Left lung (tissue), 10 donors: ENCODE measurements around the gene TMEM256. TPM values are rescaled to one million over a fixed set of nuclear protein-coding genes. Genes with fewer than 3 reads are reported as not detected.
"Not testable (repeated sequence)": the region's sequence is repeated elsewhere in the genome, so short reads cannot be mapped to it uniquely, and the experiment has no call there.

Source experiments
- ATAC-seq: fragments of 200-7000 bp; cut with Tn5 transposase; one replicate; pipeline ENCODE4 v1.9.1; 2020; ENCODE audit warnings: moderate library complexity
- DNase-seq, 4 donors: peaks; one replicate each; pipeline ENCODE4 v3.0.0-alpha.2; 2013 to 2020
- H3K27ac ChIP-seq, 2 donors: fragments of 200-600 bp; sonication (generic) in 1 of 2; one replicate each; pipeline versions ENCODE4 v1.5.0 to v1.8.0; 2020 to 2021
- H3K27me3 ChIP-seq, 2 donors: fragments of 200-600 bp; sonication (generic) in 1 of 2; one replicate each; pipeline versions ENCODE4 v1.5.0 to v1.8.0; 2020 to 2021
- H3K36me3 ChIP-seq, 2 donors: fragments of 200-600 bp; sonication (generic) in 1 of 2; one replicate each; pipeline versions ENCODE4 v1.5.0 to v1.8.0; 2020 to 2021
- H3K4me1 ChIP-seq, 2 donors: fragments of 200-600 bp; one replicate each; pipeline ENCODE4 v1.8.0; 2021
- H3K4me3 ChIP-seq, 2 donors: fragments of 200-600 bp; sonication (generic) in 1 of 2; one replicate each; pipeline versions ENCODE4 v1.5.0 to v1.8.0; 2020 to 2021; ENCODE audit warnings: mild to moderate bottlenecking in 1 of 2
- H3K9me3 ChIP-seq, 2 donors: fragments of 200-600 bp; sonication (generic) in 1 of 2; one replicate each; pipeline versions ENCODE4 v1.5.0 to v1.8.0; 2020 to 2021
- CTCF ChIP-seq, 2 donors: fragments of 200-600 bp; sonication (generic) in 1 of 2; IDR thresholded peaks; one replicate each; pipeline versions ENCODE4 v1.5.0 to v1.8.0; 2021; ENCODE audit warnings: antibody characterized with exemption in 2 of 2
- intact Hi-C, 2 donors: fragments of 100-400 bp; cut with DNase I; formaldehyde crosslinking; loops; one replicate each; pipeline versions ENCODE4 v1.11.2 to v1.14.2; 2022
- polyA plus RNA-seq, 6 donors: library from polyadenylated mRNA; unstranded; fragments of 120-200 nt; gene quantifications; one replicate each; pipeline ENCODE4 v1.2.1, GENCODE V29; 2013; ENCODE audit not compliant: insufficient read length in 6 of 6
- total RNA-seq, 2 donors: library from RNA; stranded (reverse); fragmentation: NEBNext Ultra II Directional; extraction: Animal tissue kit (Norgen Biotek cat#: 25700); gene quantifications; one replicate each; pipeline ENCODE4 v1.2.1, GENCODE V29; 2021
- donor health status: DM: no; HTN: yes; CAD: no.
- donor health status: DM: no; HTN: no; CAD: no.

Gene TMEM256
- total and polyA plus RNA-seq, 8 donors: 50.7 to 75.7 (median 71.5) TPM

GRCh38 chr17:7369825-7370224, 34.1 kb downstream of the TMEM256 start:
- H3K27me3 ChIP-seq: no peaks in the 10 kb centered on the region
- no peaks in the 10 kb centered on the region for H3K36me3 ChIP-seq
- no peak overlapping the region for H3K4me3 ChIP-seq
- no peak overlapping the region for H3K27ac ChIP-seq
- TF ChIP-seq CTCF (IDR thresholded peaks at IDR 0.05): no peak
- H3K9me3 ChIP-seq: no peaks in the 10 kb centered on the region
- DNase-seq: no peak
- intact Hi-C loops: no loop called here
- H3K4me1 ChIP-seq: no peaks in the 10 kb centered on the region
- ATAC-seq: no peak

GRCh38 chr17:7368599-7368994, 35.3 kb downstream of the TMEM256 start:
- H3K36me3 ChIP-seq, H3K9me3 ChIP-seq, intact Hi-C loops, H3K27ac ChIP-seq, H3K4me3 ChIP-seq, H3K27me3 ChIP-seq, H3K4me1 ChIP-seq, ATAC-seq, DNase-seq: not testable (repeated sequence)

- ATAC-seq (no peak), DNase-seq (no peak)
- no peaks in the 10 kb centered on the region for H3K9me3 ChIP-seq
- H3K27ac ChIP-seq: no peak overlapping the region
- H3K27me3 ChIP-seq: no peaks in the 10 kb centered on the region
- intact Hi-C loops: no loop called here
- TF ChIP-seq CTCF (IDR thresholded peaks at IDR 0.05): no peak
- H3K4me1 ChIP-seq: no peaks in the 10 kb centered on the region
- no peaks in the 10 kb centered on the region for H3K36me3 ChIP-seq
- no peak overlapping the region for H3K4me3 ChIP-seq
Observed at GRCh38 chr17:7367918-7368598, 35.8 kb downstream of the TMEM256 start.

- Histone ChIP-seq H3K36me3 (no peaks in the 10 kb centered on the region), H3K4me1 (no peaks in the 10 kb centered on the region), H3K27me3 (no peaks in the 10 kb centered on the region), H3K9me3 (no peaks in the 10 kb centered on the region), H3K27ac (no peak overlapping the region), H3K4me3 (no peak overlapping the region)
- TF ChIP-seq CTCF (IDR thresholded peaks at IDR 0.05): no peak
- intact Hi-C loops: no loop called here
- ATAC-seq: no peak
- no peak for DNase-seq
Observed at GRCh38 chr17:7367083-7367482, 36.8 kb downstream of the TMEM256 start.

- H3K27ac ChIP-seq, H3K4me1 ChIP-seq, H3K4me3 ChIP-seq, intact Hi-C loops, H3K9me3 ChIP-seq, DNase-seq, ATAC-seq, H3K27me3 ChIP-seq, H3K36me3 ChIP-seq: not testable (repeated sequence)
Observed at GRCh38 chr17:7365963-7366362, 37.9 kb downstream of the TMEM256 start.

- DNase-seq (no peak), ATAC-seq (no peak)
- Histone ChIP-seq H3K4me3 (no peak overlapping the region), H3K9me3 (no peaks in the 10 kb centered on the region), H3K36me3 (no peaks in the 10 kb centered on the region), H3K4me1 (no peaks in the 10 kb centered on the region), H3K27me3 (peaks cover 0 to 4% of the 10 kb centered on the region in 2 donors), H3K27ac (no peak overlapping the region)
- intact Hi-C loops: no loop called here
- TF ChIP-seq CTCF (IDR thresholded peaks at IDR 0.05): no peak
Observed at GRCh38 chr17:7363311-7363710, 40.6 kb downstream of the TMEM256 start.
